K562 (cell line): ENCODE results near the gene TMEM208. TPM values are rescaled to one million over a fixed set of nuclear protein-coding genes. Genes with fewer than 3 reads are reported as not detected.

Experiments used
- BDP1 ChIP-seq: IDR thresholded peaks from 3 replicates; pipeline ENCODE4 v1.6.1; 2011; ENCODE audit not compliant: insufficient read length, insufficient read depth
- CBX5 ChIP-seq: IDR thresholded peaks from 2 replicates; pipeline ENCODE4 v1.6.1; 2014; ENCODE audit warnings: low read depth, borderline replicate concordance
- CEBPG ChIP-seq, 3 experiments: fragments of 200-800 bp in 1 of 3; sonication (Bioruptor generic) in 1 of 3; sonication (generic) in 1 of 3; formaldehyde crosslinking in 1 of 3; IDR thresholded peaks in 2 of 3; conservative IDR thresholded peaks in 1 of 3; 2 replicates each; pipeline versions ENCODE4 v1.6.1 to v1.8.0; 2016 to 2022; ENCODE audit warnings: missing compliant biosample characterization in 2 of 3, missing genetic modification characterization in 2 of 3, mild to moderate bottlenecking in 1 of 3, missing genetic modification reagents in 1 of 3
- CXXC5 ChIP-seq: fragments of 250-450 bp; sonication (Bioruptor Pico); IDR thresholded peaks from 2 replicates; pipeline ENCODE4 v1.8.0; 2022; ENCODE audit warnings: inconsistent platforms, mild to moderate bottlenecking, moderate library complexity
- DIDO1 ChIP-seq: fragments of 450-650 bp; IDR thresholded peaks from 2 replicates; pipeline ENCODE4 v1.6.1; 2016; ENCODE audit warnings: low read depth, missing biosample characterization, missing genetic modification characterization
- E2F4 ChIP-seq: sonication (generic); formaldehyde crosslinking; IDR thresholded peaks from 2 replicates; pipeline ENCODE4 v1.8.0; 2022; ENCODE audit warnings: mild to moderate bottlenecking, low read depth, missing genetic modification reagents
- ELF4 ChIP-seq: fragments of 450-650 bp; formaldehyde crosslinking; IDR thresholded peaks from 2 replicates; pipeline ENCODE4 v1.4.0; 2022; ENCODE audit warnings: missing genetic modification characterization
- GTF2B ChIP-seq: IDR thresholded peaks from 2 replicates; pipeline ENCODE4 v1.6.1; 2011; ENCODE audit not compliant: insufficient read length; ENCODE audit errors: extremely low read depth
- HBP1 ChIP-seq: fragments of 450-650 bp; formaldehyde crosslinking; IDR thresholded peaks from 2 replicates; pipeline ENCODE4 v1.4.0; 2022; ENCODE audit warnings: missing genetic modification characterization
- HDAC3 ChIP-seq: fragments of 450-650 bp; IDR thresholded peaks from 2 replicates; pipeline ENCODE4 v1.6.1; 2018; ENCODE audit warnings: borderline replicate concordance, mild to moderate bottlenecking, moderate library complexity; ENCODE audit not compliant: partially characterized antibody
- HIVEP1 ChIP-seq: fragments of 250-450 bp; sonication (Bioruptor Pico); IDR thresholded peaks from 2 replicates; pipeline ENCODE4 v1.4.0; 2020; ENCODE audit warnings: mild to moderate bottlenecking
- NFXL1 ChIP-seq: fragments of 450-650 bp; formaldehyde crosslinking; IDR thresholded peaks from 2 replicates; pipeline ENCODE4 v1.4.0; 2021; ENCODE audit warnings: mild to moderate bottlenecking
- PHB ChIP-seq: fragments of 250-450 bp; sonication (Bioruptor Pico); IDR thresholded peaks from 2 replicates; pipeline ENCODE4 v1.5.0; 2021
- PHF20 ChIP-seq: fragments of 450-650 bp; IDR thresholded peaks from 2 replicates; pipeline ENCODE4 v1.6.1; 2018; ENCODE audit not compliant: partially characterized antibody
- RNF2 ChIP-seq: sonication (generic); IDR thresholded peaks from 2 replicates; pipeline ENCODE4 v1.6.1; 2016
- SIN3A ChIP-seq, 2 experiments: fragments of 150-350 bp in 1 of 2; IDR thresholded peaks; 2 replicates each; pipeline ENCODE4 v1.6.1; 2011 to 2016; ENCODE audit warnings: borderline replicate concordance in 2 of 2, low read depth in 2 of 2, low read length in 2 of 2, mild to moderate bottlenecking in 2 of 2, moderate library complexity in 2 of 2; ENCODE audit not compliant: control insufficient read depth in 1 of 2
- SIN3B ChIP-seq: fragments of 450-650 bp; IDR thresholded peaks from 2 replicates; pipeline ENCODE4 v1.6.1; 2017; ENCODE audit warnings: low read depth, mild to moderate bottlenecking, moderate library complexity
- SRSF1 ChIP-seq: fragments of 200-400 bp; formaldehyde crosslinking; IDR thresholded peaks from 2 replicates; pipeline ENCODE4 v1.6.1; 2017; ENCODE audit warnings: mild to moderate bottlenecking, low read depth, low read length, moderate library complexity
- STAG1 ChIP-seq: sonication (generic); formaldehyde crosslinking; IDR thresholded peaks from 2 replicates; pipeline ENCODE4 v1.5.0; 2020; ENCODE audit warnings: missing genetic modification reagents, borderline replicate concordance
- TFAP4 ChIP-seq: sonication (generic); formaldehyde crosslinking; IDR thresholded peaks from 2 replicates; pipeline ENCODE4 v1.8.0; 2022; ENCODE audit warnings: missing genetic modification reagents, mild to moderate bottlenecking, moderate library complexity, borderline replicate concordance
- THRB ChIP-seq: fragments of 450-650 bp; formaldehyde crosslinking; conservative IDR thresholded peaks from 2 replicates; pipeline ENCODE4 v1.4.0; 2022; ENCODE audit warnings: mild to moderate bottlenecking, missing genetic modification characterization
- ZNF561 ChIP-seq: fragments of 450-650 bp; formaldehyde crosslinking; conservative IDR thresholded peaks from 2 replicates; pipeline ENCODE4 v1.4.0; 2020; ENCODE audit warnings: mild to moderate bottlenecking, moderate library complexity
- ZNF830 ChIP-seq: fragments of 250-450 bp; sonication (Bioruptor Pico); IDR thresholded peaks from 2 replicates; pipeline ENCODE4 v1.5.0; 2021; ENCODE audit warnings: mild to moderate bottlenecking
- polyA plus RNA-seq, 8 experiments: library from polyadenylated mRNA; depleted of rRNA in 4 of 8; stranded (reverse) in 5 of 8; unstranded in 3 of 8; fragments of >200 nt; fragmentation: Nextera tagmentation in 2 of 8; fragmentation: Illumina TruSeq in 1 of 8; extraction: Ambion mirVana in 2 of 8; extraction: Trizol in 1 of 8; gene quantifications; 2 replicates each; pipeline versions ENCODE4 v1.2.1 to v1.2.3, GENCODE V29; 2011 to 2014; ENCODE audit warnings: inconsistent platforms in 1 of 8, missing spikeins in 1 of 8
- total RNA-seq, 7 experiments: library from RNA; depleted of rRNA in 6 of 7; stranded (reverse); fragments of >200 nt in 6 of 7; fragmentation: Illumina TruSeq in 2 of 7; extraction: Trizol in 2 of 7; gene quantifications; 2 replicates each; pipeline versions ENCODE4 v1.2.1 to v1.2.3, GENCODE V29; 2011 to 2021; ENCODE audit warnings: low replicate concordance in 1 of 7

Gene TMEM208
- total and polyA plus RNA-seq, 9 of the 15 experiments (the other 6 are each of a cell fraction or from before 2014, with no cell fraction given), result 31.8 to 239 (median 54.3) TPM

GRCh38 chr16:67246081-67246755 lies 19.3 kb downstream of the TMEM208 start (continued):
- TF ChIP-seq SIN3A (IDR thresholded peaks at IDR 0.05; ENCODE audit: borderline replicate concordance in 2 of 2, control insufficient read depth in 1 of 2, low read depth in 2 of 2, low read length in 2 of 2) (peak in 1 of 2 experiments; percentile 52; a peak in 1 of 4 replicates), ZNF561 (CRISPR knock-in tag) (no peak), GTF2B (no peak), TFAP4 (peak; percentile 88), THRB (no peak), CXXC5 (CRISPR knock-in tag) (peak; percentile 77), HIVEP1 (CRISPR knock-in tag) (no peak), ZNF830 (CRISPR knock-in tag) (no peak), E2F4 (CRISPR knock-in tag) (no peak), ELF4 (no peak), BDP1 (no peak), CEBPG (CRISPR knock-in tag; IDR thresholded peaks at IDR 0.05) (peak; percentile 56; the same call in 1 of the 2 replicates), CEBPG (tag; conservative IDR thresholded peaks at IDR 0.05 in 1 of 2, IDR thresholded peaks at IDR 0.05 in 1 of 2) (no peak), SIN3B (peak; percentile 42; the same call in 1 of the 2 replicates), SRSF1 (no peak), PHF20 (peak; percentile 64), STAG1 (CRISPR knock-in tag) (no peak), CBX5 (no peak), HBP1 (CRISPR knock-in tag) (no peak), RNF2 (peak; percentile 66), NFXL1 (CRISPR knock-in tag) (no peak), HDAC3 (no peak), DIDO1 (tag) (no peak), PHB (CRISPR knock-in tag) (no peak)
